PC-9 (cell line): Measurements from ENCODE around the gene STXBP2.

ENCODE experiments used
- EZH2 ChIP-seq: fragments of 200-600 bp; sonication (generic); IDR thresholded peaks from 2 replicates; pipeline ENCODE4 v1.8.0; 2017; ENCODE audit warnings: antibody characterized with exemption, low read depth
- TF ChIP-seq, protein P1 (sequence below): fragments of 200-600 bp; sonication (generic); conservative IDR thresholded peaks from 2 replicates; pipeline ENCODE4 v1.6.1; 2017; ENCODE audit warnings: mixed run types, antibody characterized with exemption, mild to moderate bottlenecking, moderate library complexity

DNA sequence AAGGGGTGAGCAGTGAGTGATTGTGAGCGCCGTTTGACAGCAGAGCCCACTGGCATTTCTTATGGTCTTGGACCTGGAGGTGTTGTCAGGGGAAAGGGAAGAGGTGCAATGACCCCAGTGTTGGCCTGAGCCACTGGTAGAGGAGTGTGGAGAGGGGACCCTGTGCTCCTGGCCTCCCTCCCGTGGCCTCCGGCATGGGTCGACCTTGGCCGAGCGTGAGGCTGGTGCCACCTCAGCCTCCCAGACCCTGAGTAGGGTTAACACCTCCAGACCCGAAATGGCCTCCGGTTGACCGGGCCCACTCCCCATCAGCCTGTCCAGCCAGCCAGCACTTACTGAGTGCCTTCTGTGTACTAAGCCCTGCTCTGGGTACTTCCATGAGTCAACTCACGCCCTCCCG, 50.3 kb downstream of the STXBP2 start:
- TF ChIP-seq EZH2 = no peak
- TF ChIP-seq, protein P1, sequence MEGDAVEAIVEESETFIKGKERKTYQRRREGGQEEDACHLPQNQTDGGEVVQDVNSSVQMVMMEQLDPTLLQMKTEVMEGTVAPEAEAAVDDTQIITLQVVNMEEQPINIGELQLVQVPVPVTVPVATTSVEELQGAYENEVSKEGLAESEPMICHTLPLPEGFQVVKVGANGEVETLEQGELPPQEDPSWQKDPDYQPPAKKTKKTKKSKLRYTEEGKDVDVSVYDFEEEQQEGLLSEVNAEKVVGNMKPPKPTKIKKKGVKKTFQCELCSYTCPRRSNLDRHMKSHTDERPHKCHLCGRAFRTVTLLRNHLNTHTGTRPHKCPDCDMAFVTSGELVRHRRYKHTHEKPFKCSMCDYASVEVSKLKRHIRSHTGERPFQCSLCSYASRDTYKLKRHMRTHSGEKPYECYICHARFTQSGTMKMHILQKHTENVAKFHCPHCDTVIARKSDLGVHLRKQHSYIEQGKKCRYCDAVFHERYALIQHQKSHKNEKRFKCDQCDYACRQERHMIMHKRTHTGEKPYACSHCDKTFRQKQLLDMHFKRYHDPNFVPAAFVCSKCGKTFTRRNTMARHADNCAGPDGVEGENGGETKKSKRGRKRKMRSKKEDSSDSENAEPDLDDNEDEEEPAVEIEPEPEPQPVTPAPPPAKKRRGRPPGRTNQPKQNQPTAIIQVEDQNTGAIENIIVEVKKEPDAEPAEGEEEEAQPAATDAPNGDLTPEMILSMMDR = no peak
